ENCODE results near the gene SKIDA1.
A peak's percentile ranks its signal among the peaks of the same experiment; 100 is the strongest.
"Not testable (repeated sequence)": the region's sequence is repeated elsewhere in the genome, so short reads cannot be mapped to it uniquely, and the experiment has no call there.

The SKIDA1 gene

DNA sequence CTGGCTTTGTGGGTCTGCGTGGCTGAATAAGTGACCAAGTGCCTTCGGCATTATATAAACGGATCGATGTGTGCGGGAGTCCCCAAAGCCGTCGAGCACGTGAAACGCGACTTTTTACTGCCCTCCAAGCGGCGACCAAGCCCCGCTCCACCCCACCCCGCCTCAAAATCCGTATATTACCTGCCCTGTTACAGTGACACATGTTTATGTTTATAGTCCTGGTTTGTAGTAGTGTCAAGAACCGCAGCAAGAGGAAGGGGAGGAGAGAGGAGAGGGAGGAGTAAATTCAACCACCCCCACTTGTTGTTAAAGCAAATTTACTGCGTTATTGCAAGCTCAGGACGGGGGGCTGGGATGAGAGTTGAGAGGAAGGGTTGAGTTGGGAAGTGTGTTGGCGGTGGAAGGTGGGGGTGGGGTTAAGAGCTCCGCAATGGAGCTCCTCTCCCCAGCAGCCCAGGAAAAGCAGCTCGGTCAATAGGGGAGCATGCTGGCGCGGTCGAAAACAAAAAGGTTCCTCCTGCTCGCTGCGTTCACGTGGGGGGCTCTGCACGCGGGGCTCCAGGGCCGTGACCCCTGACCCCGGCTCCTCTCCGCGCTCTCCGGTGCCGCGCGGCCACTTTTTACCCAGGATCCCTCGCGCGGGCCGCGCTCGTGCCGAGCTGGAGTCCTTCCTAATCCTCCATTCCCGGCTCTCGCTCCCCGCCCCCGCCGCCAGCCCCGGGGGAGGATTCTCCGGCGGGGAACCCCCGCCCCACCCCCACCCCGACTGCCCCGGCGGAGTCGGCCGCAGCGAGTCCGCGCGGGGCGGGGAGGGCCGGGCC is at the start of gene SKIDA1:
SKIDA1 (minus strand) TSS at position 316 of the 821 bp plus-strand sequence. CDS start 7,860 bp downstream, outside the sequence.
- peak; percentile 74 for DNase-seq

- DNase-seq, result not testable (repeated sequence)
Observed at GRCh38 chr10:21574514-21574913, 49.0 kb upstream of the SKIDA1 start.

GRCh38 chr10:21572578-21572977 is 47.1 kb upstream of the SKIDA1 start:
- no peak for DNase-seq

DNA sequence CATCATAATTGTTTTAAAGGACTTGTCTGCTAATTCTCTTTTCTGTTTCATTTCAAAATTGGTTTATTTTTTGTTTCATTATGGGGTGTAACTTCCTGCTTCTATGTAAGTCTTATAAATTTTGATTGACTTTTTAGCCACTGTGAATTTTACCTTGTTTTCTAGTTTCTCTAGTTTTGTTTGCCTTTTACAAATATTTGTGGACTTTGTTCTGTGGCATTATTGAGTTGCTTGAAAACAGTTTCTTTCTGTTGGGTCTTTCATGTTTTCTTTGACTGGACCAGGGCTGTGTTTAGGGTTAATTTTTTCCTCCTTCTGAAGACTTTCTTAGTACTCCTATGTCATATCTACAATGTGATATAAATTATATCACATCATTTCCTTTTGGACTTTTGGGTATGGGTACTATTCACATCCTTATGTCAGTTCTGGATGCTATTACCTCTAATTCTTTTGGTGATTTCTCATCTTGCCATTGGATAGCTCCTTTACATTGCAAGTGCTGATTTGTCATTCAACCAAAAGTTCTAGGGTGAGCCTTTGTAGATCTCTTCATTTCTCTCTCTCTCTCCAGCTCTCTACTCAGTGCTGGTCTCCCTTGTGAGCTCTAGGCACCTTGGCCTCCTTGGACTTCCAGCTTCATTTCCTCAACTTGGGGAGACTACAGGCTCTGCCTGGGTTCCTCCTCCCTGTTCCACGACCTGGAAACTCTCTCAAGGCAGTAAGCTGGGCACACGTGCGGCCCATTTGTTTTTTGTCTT is 45.5 kb upstream of the SKIDA1 start:
- DNase-seq, result no peak

DNA sequence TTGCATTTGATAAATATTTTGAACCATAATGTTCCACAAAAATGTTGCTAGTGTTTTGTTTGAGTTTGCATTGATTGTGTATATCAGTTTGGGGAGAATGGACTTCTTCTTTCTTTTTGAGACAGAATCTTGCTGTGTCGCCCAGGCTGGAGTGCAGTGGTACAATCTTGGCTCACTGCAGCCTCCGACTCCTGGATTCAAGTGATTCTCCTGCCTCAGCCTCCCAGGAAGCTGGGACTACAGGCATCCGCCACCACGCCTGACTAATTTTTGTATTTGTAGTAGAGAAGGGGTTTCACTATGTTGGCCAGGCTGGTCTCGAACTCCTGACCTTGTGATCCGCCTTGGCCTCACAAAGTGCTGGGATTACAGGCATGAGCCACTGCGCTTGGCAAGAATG is 33.5 kb upstream of the SKIDA1 start:
- DNase-seq, result not testable (repeated sequence)

DNA sequence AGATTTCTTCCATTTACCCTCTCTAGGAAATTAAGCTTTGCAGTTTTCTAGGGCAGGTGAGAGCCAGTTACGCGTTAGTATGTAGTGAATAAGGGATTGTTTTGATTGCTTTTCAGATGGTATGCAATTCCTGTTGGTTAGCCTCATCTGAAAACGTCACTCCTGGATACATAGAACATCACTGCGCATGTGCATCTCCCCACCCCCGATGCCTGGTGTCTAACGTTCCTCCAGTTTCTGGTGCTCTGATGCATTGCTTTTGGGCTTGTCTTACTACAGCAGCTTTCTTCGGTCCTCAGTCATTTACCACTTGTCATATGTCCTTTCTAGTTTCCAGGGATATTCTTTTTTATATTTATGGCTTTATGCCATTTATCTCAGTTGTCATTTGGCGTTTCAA is 31.0 kb upstream of the SKIDA1 start:
- no peak for DNase-seq

DNA sequence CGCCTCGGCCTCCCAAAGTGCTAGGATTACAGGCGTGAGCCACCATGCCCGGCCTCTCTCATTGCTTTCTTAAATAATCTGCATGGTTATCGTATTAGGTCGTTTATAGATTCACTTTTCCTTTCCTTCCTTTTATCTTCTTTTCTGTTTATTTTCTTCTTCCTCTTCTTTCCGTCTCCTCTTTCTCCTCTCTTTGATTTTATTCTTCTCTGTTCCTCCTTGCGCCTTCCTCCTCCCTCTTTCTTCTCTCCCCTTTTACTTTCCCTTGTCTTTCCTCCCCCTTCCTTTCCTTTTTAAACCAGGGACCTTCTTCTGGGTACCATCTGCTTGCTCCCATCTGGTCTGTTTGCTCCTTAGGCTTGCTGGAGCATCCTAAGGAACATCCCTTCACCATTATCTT is 27.2 kb upstream of the SKIDA1 start:
- DNase-seq, result peak in 1 of 2 experiments; percentile 36

DNA sequence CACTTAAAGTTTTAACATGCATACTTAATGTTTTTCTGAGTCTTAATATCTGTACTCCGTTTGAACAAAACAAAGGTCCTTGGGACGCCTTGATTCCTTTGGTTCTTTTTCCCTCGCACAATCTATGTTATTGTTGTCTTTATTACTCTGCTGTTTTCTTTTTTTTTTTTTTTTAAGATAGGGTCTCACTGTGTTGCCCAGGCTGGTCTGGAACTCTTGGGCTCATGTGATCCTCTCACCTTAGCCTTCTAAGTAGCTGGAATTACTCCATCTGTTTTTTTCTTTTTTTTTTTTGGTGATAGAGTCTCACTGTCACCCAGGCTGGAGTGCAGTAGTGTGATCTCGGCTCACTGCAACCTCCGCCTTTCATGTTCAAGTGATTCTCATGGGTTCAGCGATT is 21.8 kb upstream of the SKIDA1 start:
- DNase-seq, result no peak

GRCh38 chr10:21540701-21541100 is 15.2 kb upstream of the SKIDA1 start:
- not testable (repeated sequence) for DNase-seq

DNA sequence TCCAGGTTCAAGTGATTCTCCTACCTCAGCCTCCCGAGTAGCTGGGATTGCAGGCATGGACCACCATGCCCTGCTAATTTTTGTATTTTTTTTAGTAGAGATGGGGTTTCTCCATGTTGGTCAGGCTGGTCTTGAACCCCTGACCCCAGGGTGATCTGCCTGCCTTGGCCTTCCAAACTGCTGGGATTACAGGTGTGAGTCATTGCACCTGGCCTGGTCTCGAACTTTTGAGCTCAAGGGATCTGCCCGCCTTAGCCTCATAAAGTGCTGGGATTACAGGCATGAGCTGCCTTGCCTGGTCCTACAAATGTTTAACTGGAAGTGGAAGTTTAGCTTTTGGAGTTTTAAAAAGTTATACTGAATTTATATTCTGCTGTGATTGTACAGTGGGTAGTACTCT is 11.4 kb upstream of the SKIDA1 start:
- DNase-seq, result no peak

- DNase-seq, result not testable (repeated sequence)
Observed at GRCh38 chr10:21535976-21536375, 10.5 kb upstream of the SKIDA1 start.

DNA sequence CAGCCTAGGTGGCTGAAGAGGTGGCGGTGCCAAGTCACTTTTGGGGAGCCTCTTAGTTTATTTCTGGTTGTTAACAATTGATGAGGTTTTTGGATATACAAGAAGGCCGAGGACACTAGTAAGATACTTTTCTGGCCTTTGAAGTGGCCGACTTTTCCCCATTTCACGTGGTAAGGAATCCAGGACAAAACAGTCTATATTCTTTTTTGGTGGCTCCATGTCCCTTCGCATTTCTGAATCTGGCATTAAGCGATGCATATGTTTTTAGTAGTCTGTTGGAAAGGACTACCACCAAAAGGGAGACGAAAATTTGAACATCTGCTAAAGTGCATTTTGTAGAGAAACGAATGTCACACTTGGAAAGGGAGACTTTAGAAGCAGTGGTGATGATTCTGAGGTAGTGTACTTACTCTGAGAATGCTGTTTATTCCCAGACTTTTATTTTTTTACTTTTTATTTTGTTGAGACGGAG is 10.0 kb upstream of the SKIDA1 start:
- no peak for DNase-seq

DNA sequence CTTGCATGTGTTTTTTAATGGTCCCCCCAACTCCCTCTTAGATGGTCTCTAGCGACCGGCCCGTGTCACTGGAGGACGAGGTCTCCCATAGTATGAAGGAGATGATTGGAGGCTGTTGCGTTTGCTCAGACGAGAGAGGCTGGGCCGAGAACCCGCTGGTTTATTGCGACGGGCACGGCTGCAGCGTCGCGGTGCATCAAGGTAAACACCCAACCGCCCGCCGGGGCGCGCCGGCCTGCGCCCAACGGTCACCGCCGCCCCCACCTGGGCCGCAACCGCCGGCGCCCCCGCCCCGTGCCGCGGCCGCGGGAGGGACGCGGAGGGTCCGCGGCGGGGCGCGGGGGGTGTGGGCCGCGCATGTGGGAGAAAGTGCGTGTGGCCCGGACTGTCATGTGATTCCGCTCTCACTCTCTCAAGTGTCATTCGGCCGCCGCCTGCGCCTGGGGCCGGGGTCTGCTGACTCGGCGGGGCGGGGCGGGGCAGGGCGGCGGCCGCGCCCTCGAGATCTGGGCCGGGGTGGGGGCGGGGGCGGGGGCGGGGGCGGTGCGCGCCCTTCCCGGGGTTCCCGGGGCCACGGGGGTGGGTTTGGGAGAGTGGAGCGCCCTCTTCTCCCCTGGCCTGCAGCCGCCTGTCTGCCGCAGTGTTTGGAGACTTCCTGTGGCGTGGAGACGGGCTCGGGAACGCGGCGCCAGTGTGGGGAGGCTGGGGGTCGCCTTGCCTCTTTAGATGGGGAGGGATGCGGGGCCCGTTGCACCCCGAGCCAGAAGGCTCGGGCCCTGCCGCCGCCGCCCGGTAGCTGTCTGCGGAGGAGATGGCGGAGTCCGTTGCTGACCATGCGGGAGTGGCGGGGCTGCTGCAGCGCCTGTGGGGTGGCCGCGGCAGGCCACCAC is 9.4 kb upstream of the SKIDA1 start:
- DNase-seq, result peak in 1 of 2 experiments; percentile 22

GRCh38 chr10:21534280-21534586 is 8.8 kb upstream of the SKIDA1 start:
- no peak for DNase-seq

DNA sequence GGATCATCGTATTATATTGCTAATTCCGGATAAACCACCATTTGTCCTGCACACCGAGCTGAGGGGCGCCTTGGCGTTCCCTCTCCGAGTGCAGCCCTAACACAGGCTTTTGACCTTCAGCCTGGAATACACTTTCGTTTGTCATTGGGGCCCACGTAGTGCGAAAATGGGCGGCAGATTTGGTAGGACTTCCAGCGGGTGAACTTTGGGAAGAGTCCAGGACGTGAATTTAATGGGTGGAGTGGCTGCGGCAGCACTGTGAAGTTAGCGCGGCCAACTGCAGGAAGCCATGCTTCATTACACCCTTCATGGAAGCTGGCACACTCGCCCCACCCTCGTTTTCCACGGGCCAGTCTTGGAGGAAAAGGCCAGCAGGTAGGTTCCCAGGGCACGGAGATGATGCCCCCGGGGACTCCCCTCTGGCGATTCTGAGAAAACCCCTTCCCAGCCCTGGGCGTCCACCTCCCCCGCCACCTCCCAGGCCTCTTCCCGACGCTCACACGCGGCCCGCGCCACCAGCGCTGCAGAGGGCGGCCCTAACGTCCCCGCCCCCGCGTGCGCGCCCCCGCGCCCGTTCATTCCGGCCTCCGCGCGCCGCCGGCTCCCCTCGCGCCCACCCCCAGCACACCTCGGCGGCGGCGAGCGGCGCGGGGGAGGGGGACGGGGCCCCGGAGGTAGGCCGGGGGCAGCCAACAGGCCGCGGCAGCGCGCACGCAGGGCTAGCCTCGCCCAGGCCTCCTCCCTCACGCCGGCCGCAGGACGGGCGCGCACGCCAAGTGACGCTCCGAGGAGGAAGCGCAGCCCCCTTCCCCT is 8.2 kb upstream of the SKIDA1 start, which contains the start of gene MLLT10:
MLLT10 (plus strand) TSS at position 766 of the 813 bp plus-strand sequence. CDS start 413 bp downstream, outside the sequence.
- peak; percentile 55 to 83 for DNase-seq

- peak in 1 of 2 experiments; percentile 37 for DNase-seq
Observed at GRCh38 chr10:21532694-21533466, 7.4 kb upstream of the SKIDA1 start.

- DNase-seq, result peak in 1 of 2 experiments; percentile 1
Observed at GRCh38 chr10:21531164-21531563, 5.7 kb upstream of the SKIDA1 start.

- DNase-seq, result no peak
Observed at GRCh38 chr10:21530641-21531040, 5.2 kb upstream of the SKIDA1 start.

DNA sequence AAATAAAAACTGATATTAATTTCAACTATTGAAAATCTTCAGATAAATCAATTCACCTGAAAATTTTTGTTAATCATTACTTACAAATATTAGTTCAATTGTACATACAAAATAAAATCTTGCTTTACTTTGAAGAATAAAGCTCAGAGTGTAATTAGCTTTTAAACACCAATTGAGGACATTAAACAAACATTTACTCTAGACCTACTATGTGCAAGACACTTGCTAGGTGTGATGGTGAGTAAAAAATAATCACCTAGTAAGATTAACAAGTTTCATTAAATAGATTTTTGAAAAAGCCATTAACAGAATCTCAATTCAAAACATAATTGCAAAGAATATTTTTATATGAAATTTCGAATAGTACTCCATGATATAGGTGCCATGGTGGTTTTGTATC is 4.7 kb upstream of the SKIDA1 start:
- DNase-seq, result no peak

DNA sequence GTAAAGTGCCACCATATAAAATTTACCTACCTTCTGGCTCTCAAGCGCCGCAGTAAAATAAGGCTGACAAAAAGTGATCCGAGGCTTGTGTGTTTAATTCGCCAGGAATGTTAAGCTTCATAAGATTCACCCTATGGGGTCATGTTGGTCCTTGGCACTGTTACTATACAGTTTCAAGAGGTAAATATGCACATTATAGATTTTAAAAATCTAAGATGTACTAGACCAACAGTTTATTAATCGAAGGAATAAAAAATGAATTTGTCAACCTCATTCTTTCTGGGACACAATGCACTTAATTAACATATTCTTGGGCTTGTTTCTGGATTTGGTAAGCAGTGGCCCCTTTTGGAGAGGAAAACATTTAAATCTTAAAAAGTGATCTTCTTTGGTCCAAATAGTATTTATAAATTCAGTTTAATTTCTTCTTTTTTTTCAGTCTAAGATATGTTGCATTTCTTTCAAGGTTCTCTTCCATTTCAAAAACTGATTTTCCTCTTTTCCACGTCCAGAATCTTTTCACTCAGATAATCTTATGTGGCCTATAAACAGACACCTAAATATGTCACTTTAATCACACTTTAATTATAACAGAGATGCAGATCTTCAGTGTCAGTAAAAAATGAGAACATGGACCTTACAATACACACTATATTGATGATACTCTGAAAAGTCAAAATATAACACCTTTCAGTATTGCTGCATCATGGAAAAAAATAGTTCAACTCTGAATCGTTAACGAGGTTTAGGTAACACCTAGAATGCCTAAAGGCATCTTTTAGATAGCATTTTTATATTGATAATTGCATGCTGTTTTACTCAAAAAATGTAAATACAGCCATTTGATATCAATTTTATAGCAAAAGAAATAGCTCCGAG is 3.8 kb upstream of the SKIDA1 start:
- DNase-seq, result peak; percentile 27 to 52
